Measurements from ENCODE around the gene ADGRV1.
"Not testable (repeated sequence)": the region's sequence is repeated elsewhere in the genome, so short reads cannot be mapped to it uniquely, and the experiment has no call there.

ADGRV1 gene

GRCh38 chr5:91058155-91058554, 499.6 kb downstream of the ADGRV1 start:
- DNase-seq (ENCODE audit: low read depth, low spot score) = no peak
- no peak overlapping the region for H3K4me3 ChIP-seq (ENCODE audit: low read length)

- H3K4me3 ChIP-seq (ENCODE audit: low read length) = no peak overlapping the region
- no peak for DNase-seq (ENCODE audit: low read depth, low spot score)
These were observed 500.0 kb downstream of the ADGRV1 start for GRCh38 chr5:91058575-91058974.

- no peak for DNase-seq (ENCODE audit: low read depth, low spot score)
- no peak overlapping the region for H3K4me3 ChIP-seq (ENCODE audit: low read length)
These were observed 500.8 kb downstream of the ADGRV1 start for GRCh38 chr5:91059409-91059808.

GRCh38 chr5:91061094-91061493, 502.5 kb downstream of the ADGRV1 start:
- no peak for DNase-seq (ENCODE audit: low read depth, low spot score)

GRCh38 chr5:91061946-91062562, 503.5 kb downstream of the ADGRV1 start:
- no peak for DNase-seq (ENCODE audit: low read depth, low spot score)
- H3K4me3 ChIP-seq (ENCODE audit: low read length) = no peak overlapping the region

More at GRCh38 chr5:91061094-91061493, 502.5 kb downstream of the ADGRV1 start:
- H3K4me3 ChIP-seq (ENCODE audit: low read length) = no peak overlapping the region

GRCh38 chr5:91063098-91063690, 504.6 kb downstream of the ADGRV1 start:
- not testable (repeated sequence) for DNase-seq (ENCODE audit: low read depth, low spot score); H3K4me3 ChIP-seq (ENCODE audit: low read length)

GRCh38 chr5:91065496-91065895, 506.9 kb downstream of the ADGRV1 start:
- H3K4me3 ChIP-seq (ENCODE audit: low read length) = no peak overlapping the region

GRCh38 chr5:91069364-91069763, 510.8 kb downstream of the ADGRV1 start:
- no peak overlapping the region for H3K4me3 ChIP-seq (ENCODE audit: low read length)
- no peak for DNase-seq (ENCODE audit: low read depth, low spot score)

More at GRCh38 chr5:91065496-91065895, 506.9 kb downstream of the ADGRV1 start:
- DNase-seq (ENCODE audit: low read depth, low spot score) = no peak

- no peak for DNase-seq (ENCODE audit: low read depth, low spot score)
- no peak overlapping the region for H3K4me3 ChIP-seq (ENCODE audit: low read length)
These were observed 512.4 kb downstream of the ADGRV1 start for GRCh38 chr5:91070761-91071550.

GRCh38 chr5:91072881-91073280, 514.3 kb downstream of the ADGRV1 start:
- DNase-seq (ENCODE audit: low read depth, low spot score) = no peak
- no peak overlapping the region for H3K4me3 ChIP-seq (ENCODE audit: low read length)

GRCh38 chr5:91074615-91075014, 516.0 kb downstream of the ADGRV1 start:
- no peak overlapping the region for H3K4me3 ChIP-seq (ENCODE audit: low read length)
- no peak for DNase-seq (ENCODE audit: low read depth, low spot score)

GRCh38 chr5:91076138-91076537, 517.5 kb downstream of the ADGRV1 start:
- H3K4me3 ChIP-seq (ENCODE audit: low read length) = no peak overlapping the region
- DNase-seq (ENCODE audit: low read depth, low spot score) = no peak

- no peak for DNase-seq (ENCODE audit: low read depth, low spot score)
- H3K4me3 ChIP-seq (ENCODE audit: low read length) = no peak overlapping the region
These were observed 519.0 kb downstream of the ADGRV1 start for GRCh38 chr5:91077623-91078022.

- no peak for DNase-seq (ENCODE audit: low read depth, low spot score)
These were observed 520.4 kb downstream of the ADGRV1 start for GRCh38 chr5:91079037-91079436.

GRCh38 chr5:91089758-91090157, 531.2 kb downstream of the ADGRV1 start:
- no peak for DNase-seq (ENCODE audit: low read depth, low spot score)
- no peak overlapping the region for H3K4me3 ChIP-seq (ENCODE audit: low read length)

More at GRCh38 chr5:91079037-91079436, 520.4 kb downstream of the ADGRV1 start:
- H3K4me3 ChIP-seq (ENCODE audit: low read length) = no peak overlapping the region

GRCh38 chr5:91090995-91091394, 532.4 kb downstream of the ADGRV1 start:
- DNase-seq (ENCODE audit: low read depth, low spot score) = no peak

GRCh38 chr5:91091471-91092234, 533.1 kb downstream of the ADGRV1 start:
- DNase-seq (ENCODE audit: low read depth, low spot score) = no peak
- H3K4me3 ChIP-seq (ENCODE audit: low read length) = no peak overlapping the region

More at GRCh38 chr5:91090995-91091394, 532.4 kb downstream of the ADGRV1 start:
- no peak overlapping the region for H3K4me3 ChIP-seq (ENCODE audit: low read length)

- no peak for DNase-seq (ENCODE audit: low read depth, low spot score)
- H3K4me3 ChIP-seq (ENCODE audit: low read length) = no peak overlapping the region
These were observed 534.5 kb downstream of the ADGRV1 start for GRCh38 chr5:91092859-91093783.

All from Jurkat, Clone E6-1 (cell line).